Measurements from ENCODE around the gene SLC2A5. TPM values are rescaled to one million over a fixed set of nuclear protein-coding genes. Genes with fewer than 3 reads are reported as not detected.
"Not testable (repeated sequence)": the region's sequence is repeated elsewhere in the genome, so short reads cannot be mapped to it uniquely, and the experiment has no call there.

SLC2A5 gene
- total RNA-seq, 1 experiment from 2014 or later: not detected

DNA sequence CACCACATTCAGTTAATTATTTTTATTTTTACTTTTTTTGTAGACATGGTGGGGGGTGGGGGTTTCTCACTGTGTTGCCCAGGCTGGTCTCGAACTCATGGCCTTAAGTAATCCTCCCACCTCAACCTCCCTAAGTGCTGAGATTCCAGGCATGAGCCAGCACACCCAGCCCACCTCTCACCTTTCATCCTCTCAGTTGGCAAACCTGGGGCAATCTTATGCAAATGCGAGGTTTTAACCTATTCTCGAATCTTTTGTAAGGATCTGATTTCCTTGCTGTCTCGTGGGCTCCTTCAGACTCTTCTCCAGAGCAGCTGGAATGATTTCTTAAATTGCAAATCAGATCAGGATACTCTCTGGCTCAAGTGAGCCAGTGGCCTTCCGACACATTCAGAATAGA is 36.1 kb downstream of the SLC2A5 start:
- no peaks in the 10 kb centered on the region for H4K20me1 ChIP-seq (ENCODE audit: low read length)
- no peaks in the 10 kb centered on the region for H3K79me2 ChIP-seq (ENCODE audit: low read length)
- DNase-seq (no peak), ATAC-seq (no peak)
- H3K36me3 ChIP-seq (ENCODE audit: low read depth, low read length): no peaks in the 10 kb centered on the region; the same call in 1 of the 2 replicates
- H2AFZ ChIP-seq (ENCODE audit: low read length): no peak overlapping the region
- TF ChIP-seq EZH2phosphoT487 (IDR thresholded peaks at IDR 0.05; ENCODE audit: borderline replicate concordance, low read length) (no peak), EZH2 (IDR thresholded peaks at IDR 0.05; ENCODE audit: low read length, unreplicated experiment) (no peak)
- TF ChIP-seq, protein P1, sequence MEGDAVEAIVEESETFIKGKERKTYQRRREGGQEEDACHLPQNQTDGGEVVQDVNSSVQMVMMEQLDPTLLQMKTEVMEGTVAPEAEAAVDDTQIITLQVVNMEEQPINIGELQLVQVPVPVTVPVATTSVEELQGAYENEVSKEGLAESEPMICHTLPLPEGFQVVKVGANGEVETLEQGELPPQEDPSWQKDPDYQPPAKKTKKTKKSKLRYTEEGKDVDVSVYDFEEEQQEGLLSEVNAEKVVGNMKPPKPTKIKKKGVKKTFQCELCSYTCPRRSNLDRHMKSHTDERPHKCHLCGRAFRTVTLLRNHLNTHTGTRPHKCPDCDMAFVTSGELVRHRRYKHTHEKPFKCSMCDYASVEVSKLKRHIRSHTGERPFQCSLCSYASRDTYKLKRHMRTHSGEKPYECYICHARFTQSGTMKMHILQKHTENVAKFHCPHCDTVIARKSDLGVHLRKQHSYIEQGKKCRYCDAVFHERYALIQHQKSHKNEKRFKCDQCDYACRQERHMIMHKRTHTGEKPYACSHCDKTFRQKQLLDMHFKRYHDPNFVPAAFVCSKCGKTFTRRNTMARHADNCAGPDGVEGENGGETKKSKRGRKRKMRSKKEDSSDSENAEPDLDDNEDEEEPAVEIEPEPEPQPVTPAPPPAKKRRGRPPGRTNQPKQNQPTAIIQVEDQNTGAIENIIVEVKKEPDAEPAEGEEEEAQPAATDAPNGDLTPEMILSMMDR (conservative IDR thresholded peaks at IDR 0.05; ENCODE audit: low read depth, low read length): no peak
- H3K4me2 ChIP-seq (ENCODE audit: low read length): no peak overlapping the region
- ChIA-PET CTCF (no interaction called here), POLR2A (ENCODE audit: unreplicated experiment) (no interaction called here)
- no peaks in the 10 kb centered on the region for H3K9me2 ChIP-seq (replicated peaks; ENCODE audit: low read length)
- H3K9me3 ChIP-seq (ENCODE audit: low read length): peaks cover 9% of the 10 kb centered on the region; the same call in 1 of the 2 replicates
- H3F3A ChIP-seq (ENCODE audit: low read length, unreplicated experiment): no peaks in the 10 kb centered on the region
- H3K4me1 ChIP-seq (ENCODE audit: insufficient read depth, low read length): no peaks in the 10 kb centered on the region
- H3K9ac ChIP-seq (ENCODE audit: low read length): no peak overlapping the region
- H3K4me3 ChIP-seq (ENCODE audit: low read length): no peak overlapping the region
- H3K27ac ChIP-seq (ENCODE audit: low read length): no peak overlapping the region
- intact Hi-C loops (cut with micrococcal nuclease): no loop called here
- BruUV-seq (replicated peaks): no TSS peak
- no peaks in the 10 kb centered on the region for H3K27me3 ChIP-seq (ENCODE audit: low read length)

DNA sequence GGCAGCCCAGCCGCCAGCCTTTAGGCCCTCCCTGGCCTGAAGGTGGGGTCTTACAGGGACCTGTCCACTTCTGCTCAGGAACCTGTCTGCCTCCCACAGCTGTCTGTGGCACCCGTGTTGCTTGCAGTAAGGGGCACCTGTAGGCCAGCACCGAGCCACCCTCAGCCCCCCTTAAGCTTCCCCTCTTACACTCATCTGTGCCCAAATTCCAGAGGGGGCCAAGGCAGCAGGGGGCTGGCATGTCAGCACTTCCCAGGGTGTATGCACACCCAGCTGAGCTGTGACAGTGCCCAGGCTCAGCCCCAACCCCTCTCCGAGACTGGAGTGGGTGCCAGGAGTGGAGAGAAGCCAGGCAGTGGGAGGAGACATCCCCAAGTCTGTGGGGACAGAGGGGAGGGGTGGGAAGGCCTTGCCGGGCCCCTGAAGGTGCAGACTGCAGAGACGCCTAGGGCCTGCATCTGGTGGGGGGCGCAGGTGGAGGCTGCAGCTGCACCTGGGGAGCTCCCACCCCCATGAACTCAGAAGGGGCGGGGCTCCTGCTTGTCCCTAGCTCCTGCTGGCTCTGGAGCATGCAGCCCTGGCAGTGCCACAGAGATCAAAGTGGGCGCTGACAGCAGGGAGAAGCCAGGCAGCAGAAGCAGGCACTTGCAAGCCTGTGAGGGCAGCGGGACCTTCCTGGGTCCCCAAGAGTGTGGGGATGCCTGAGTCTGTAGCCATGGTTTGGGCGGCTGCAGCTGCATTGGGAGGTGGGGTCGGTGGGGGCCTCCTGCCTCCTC is 37.8 kb downstream of the SLC2A5 start:
- H3F3A ChIP-seq (ENCODE audit: low read length, unreplicated experiment): no peaks in the 10 kb centered on the region
- H3K4me3 ChIP-seq (ENCODE audit: low read length): no peak overlapping the region
- ATAC-seq (no peak), DNase-seq (no peak)
- intact Hi-C loops (cut with micrococcal nuclease): no loop called here
- no peak overlapping the region for H3K4me2 ChIP-seq (ENCODE audit: low read length)
- CTCF ChIA-PET: no interaction called here
- no peaks in the 10 kb centered on the region; the same call in 1 of the 2 replicates for H3K36me3 ChIP-seq (ENCODE audit: low read depth, low read length)
- no peaks in the 10 kb centered on the region for H3K27me3 ChIP-seq (ENCODE audit: low read length)
- no peak overlapping the region for H3K27ac ChIP-seq (ENCODE audit: low read length)
- H3K4me1 ChIP-seq (ENCODE audit: insufficient read depth, low read length): no peaks in the 10 kb centered on the region
- peaks cover 9% of the 10 kb centered on the region; the same call in 1 of the 2 replicates for H3K9me3 ChIP-seq (ENCODE audit: low read length)
- TF ChIP-seq EZH2 (IDR thresholded peaks at IDR 0.05; ENCODE audit: low read length, unreplicated experiment) (no peak), EZH2phosphoT487 (IDR thresholded peaks at IDR 0.05; ENCODE audit: borderline replicate concordance, low read length) (no peak)
- TF ChIP-seq, protein P1 (conservative IDR thresholded peaks at IDR 0.05; ENCODE audit: low read depth, low read length): no peak
- no peaks in the 10 kb centered on the region for H4K20me1 ChIP-seq (ENCODE audit: low read length)
- H3K9me2 ChIP-seq (replicated peaks; ENCODE audit: low read length): no peaks in the 10 kb centered on the region
- H2AFZ ChIP-seq (ENCODE audit: low read length): no peak overlapping the region
- no peak overlapping the region for H3K9ac ChIP-seq (ENCODE audit: low read length)
- POLR2A ChIA-PET (ENCODE audit: unreplicated experiment): interaction anchor here (0.6 kb wide), 1 partner anchor 31 kb away, joined by 3 read pairs; no protein-coding TSS in a partner anchor
- no TSS peak for BruUV-seq (replicated peaks)
- H3K79me2 ChIP-seq (ENCODE audit: low read length): no peaks in the 10 kb centered on the region

DNA sequence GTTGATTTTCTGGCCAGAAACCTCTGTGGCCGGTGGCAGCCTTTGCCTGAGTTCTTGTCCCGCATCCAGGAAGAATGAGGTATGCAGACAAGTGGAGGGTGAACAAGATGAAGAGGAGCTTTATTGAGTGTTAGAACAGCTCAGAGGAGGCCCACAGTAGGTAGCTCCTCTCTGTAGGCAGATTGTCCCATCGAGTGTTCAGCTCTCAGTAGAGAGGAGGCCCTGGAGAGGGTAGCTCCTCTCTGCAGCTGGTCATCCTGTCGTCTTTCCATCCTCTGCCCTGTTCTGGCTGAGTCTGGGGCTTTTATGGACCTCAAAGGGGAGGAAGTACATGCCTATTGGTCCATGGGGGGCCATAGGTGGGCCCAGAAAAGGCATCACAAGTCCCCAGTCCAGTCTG is 38.4 kb downstream of the SLC2A5 start:
- H3K9me3 ChIP-seq (ENCODE audit: low read length); H3F3A ChIP-seq (ENCODE audit: low read length, unreplicated experiment); ATAC-seq; BruUV-seq (replicated peaks); H3K9ac ChIP-seq (ENCODE audit: low read length); H3K4me1 ChIP-seq (ENCODE audit: insufficient read depth, low read length); H3K79me2 ChIP-seq (ENCODE audit: low read length); H3K4me3 ChIP-seq (ENCODE audit: low read length); H3K27ac ChIP-seq (ENCODE audit: low read length); CTCF ChIA-PET; H2AFZ ChIP-seq (ENCODE audit: low read length); H3K9me2 ChIP-seq (replicated peaks; ENCODE audit: low read length); H4K20me1 ChIP-seq (ENCODE audit: low read length); DNase-seq; intact Hi-C loops (cut with micrococcal nuclease); H3K4me2 ChIP-seq (ENCODE audit: low read length); H3K36me3 ChIP-seq (ENCODE audit: low read depth, low read length); H3K27me3 ChIP-seq (ENCODE audit: low read length): not testable (repeated sequence)
- POLR2A ChIA-PET (ENCODE audit: unreplicated experiment): interaction anchor here (0.6 kb wide), 1 partner anchor 32 kb away, joined by 3 read pairs; no protein-coding TSS in a partner anchor

Measured in PC-3 (cell line).